Liver (tissue), 9 donors: Measurements from ENCODE around the gene ANKRD33B. TPM values are rescaled to one million over a fixed set of nuclear protein-coding genes. Genes with fewer than 3 reads are reported as not detected.

ENCODE experiments used
- DNase-seq: peaks from one replicate; pipeline ENCODE4 v3.0.0-alpha.2; 2017; ENCODE audit warnings: low spot score
- H3K27ac ChIP-seq, 2 donors: one replicate each; pipeline ENCODE4 v1.7.0; 2013; ENCODE audit warnings: inconsistent platforms in 2 of 2, low read length in 2 of 2, control low read depth in 1 of 2, low read depth in 1 of 2, mild to moderate bottlenecking in 1 of 2
- H3K27me3 ChIP-seq, 4 donors: one replicate each; pipeline versions ENCODE4 v1.6.1 to v1.7.0; 2013; ENCODE audit warnings: low read length in 3 of 4, inconsistent platforms in 1 of 4, mild to moderate bottlenecking in 1 of 4, moderate library complexity in 1 of 4; ENCODE audit not compliant: control insufficient read depth in 4 of 4, insufficient read depth in 4 of 4
- H3K36me3 ChIP-seq, 4 donors: one replicate each; pipeline versions ENCODE4 v1.6.1 to v1.7.0; 2013; ENCODE audit warnings: low read length in 3 of 4, mild to moderate bottlenecking in 3 of 4, low read depth in 1 of 4, moderate library complexity in 1 of 4; ENCODE audit not compliant: control insufficient read depth in 4 of 4, insufficient read depth in 3 of 4
- H3K4me1 ChIP-seq, 4 donors: one replicate each; pipeline versions ENCODE4 v1.6.1 to v1.7.0; 2013; ENCODE audit warnings: low read length in 3 of 4, mild to moderate bottlenecking in 3 of 4, moderate library complexity in 1 of 4; ENCODE audit not compliant: control insufficient read depth in 4 of 4, insufficient read depth in 4 of 4
- H3K4me3 ChIP-seq, 3 donors: one replicate each; pipeline versions ENCODE4 v1.6.1 to v1.7.0; 2013; ENCODE audit warnings: low read length in 3 of 3, control low read depth in 1 of 3, low read depth in 1 of 3, mild to moderate bottlenecking in 1 of 3
- H3K9ac ChIP-seq, 2 donors: one replicate each; pipeline ENCODE4 v1.7.0; 2013; ENCODE audit warnings: low read length in 2 of 2, mild to moderate bottlenecking in 2 of 2, moderate library complexity in 2 of 2, control low read depth in 1 of 2, low read depth in 1 of 2
- H3K9me3 ChIP-seq, 4 donors: one replicate each; pipeline versions ENCODE4 v1.6.1 to v1.7.0; 2013; ENCODE audit warnings: low read length in 3 of 4; ENCODE audit not compliant: control insufficient read depth in 4 of 4
- ATF3 ChIP-seq: IDR thresholded peaks from 2 replicates; pipeline ENCODE4 v1.6.1; 2016; ENCODE audit warnings: antibody characterized with exemption
- CTCF ChIP-seq: fragments of 150-350 bp; IDR thresholded peaks from 2 replicates; pipeline ENCODE4 v1.5.1; 2017; ENCODE audit warnings: improper control_type of control experiment, low read depth, low read length; ENCODE audit not compliant: missing input control
- EGR1 ChIP-seq, 2 donors: IDR thresholded peaks; 2 replicates each; pipeline ENCODE4 v1.6.1; 2016 to 2018; ENCODE audit warnings: antibody characterized with exemption in 2 of 2, low read depth in 2 of 2
- FOXA1 ChIP-seq: IDR thresholded peaks from 2 replicates; pipeline ENCODE4 v1.6.1; 2016; ENCODE audit warnings: antibody characterized with exemption
- FOXA2 ChIP-seq: IDR thresholded peaks from 2 replicates; pipeline ENCODE4 v1.6.1; 2016; ENCODE audit warnings: antibody characterized with exemption
- GABPA ChIP-seq, 2 donors: IDR thresholded peaks in 1 of 2; conservative IDR thresholded peaks in 1 of 2; 2 replicates each; pipeline ENCODE4 v1.6.1; 2016; ENCODE audit warnings: antibody characterized with exemption in 2 of 2, mild to moderate bottlenecking in 1 of 2, moderate library complexity in 1 of 2
- HNF4A ChIP-seq, 2 donors: conservative IDR thresholded peaks; 2 replicates each; pipeline ENCODE4 v1.6.1; 2016; ENCODE audit warnings: antibody characterized with exemption in 2 of 2, mild to moderate bottlenecking in 2 of 2
- HNF4G ChIP-seq: IDR thresholded peaks from 2 replicates; pipeline ENCODE4 v1.6.1; 2016; ENCODE audit warnings: antibody characterized with exemption
- JUND ChIP-seq, 2 donors: IDR thresholded peaks; 2 replicates each; pipeline ENCODE4 v1.6.1; 2016; ENCODE audit warnings: antibody characterized with exemption in 2 of 2
- MAX ChIP-seq: IDR thresholded peaks from 2 replicates; pipeline ENCODE4 v1.6.1; 2016; ENCODE audit warnings: antibody characterized with exemption
- NR2F2 ChIP-seq: IDR thresholded peaks from 2 replicates; pipeline ENCODE4 v1.6.1; 2016; ENCODE audit warnings: antibody characterized with exemption
- RAD21 ChIP-seq, 2 donors: IDR thresholded peaks; 2 replicates each; pipeline ENCODE4 v1.6.1; 2016; ENCODE audit warnings: antibody characterized with exemption in 2 of 2, mild to moderate bottlenecking in 2 of 2
- REST ChIP-seq: IDR thresholded peaks from 2 replicates; pipeline ENCODE4 v1.6.1; 2016; ENCODE audit warnings: antibody characterized with exemption, mild to moderate bottlenecking
- RXRA ChIP-seq, 2 donors: IDR thresholded peaks; 2 replicates each; pipeline ENCODE4 v1.6.1; 2017 to 2018; ENCODE audit warnings: antibody characterized with exemption in 2 of 2, mild to moderate bottlenecking in 1 of 2
- SP1 ChIP-seq: IDR thresholded peaks from 2 replicates; pipeline ENCODE4 v1.6.1; 2018; ENCODE audit warnings: antibody characterized with exemption, mild to moderate bottlenecking
- TAF1 ChIP-seq: conservative IDR thresholded peaks from 2 replicates; pipeline ENCODE4 v1.6.1; 2016; ENCODE audit warnings: antibody characterized with exemption, mild to moderate bottlenecking
- YY1 ChIP-seq: IDR thresholded peaks from 2 replicates; pipeline ENCODE4 v1.6.1; 2016; ENCODE audit warnings: antibody characterized with exemption, mild to moderate bottlenecking
- ZBTB33 ChIP-seq: IDR thresholded peaks from 2 replicates; pipeline ENCODE4 v1.6.1; 2016; ENCODE audit warnings: antibody characterized with exemption
- WGBS: extraction: QIAGEN DNeasy Blood & Tissue Kit; methylation state at CpG from one replicate; pipeline ENCODE4 v1.1.7; 2013; 5-methylcytosine and 5-hydroxymethylcytosine counted together
- polyA plus RNA-seq, 2 donors: library from polyadenylated mRNA; stranded (reverse) in 1 of 2; unstranded in 1 of 2; fragments of 200-250 nt in 1 of 2; fragments of >200 nt in 1 of 2; fragmentation: Nextera tagmentation in 1 of 2; extraction: Ambion mirVana in 1 of 2; gene quantifications; one replicate each; pipeline versions ENCODE4 v1.2.1 to v1.2.3, GENCODE V29; 2013 to 2015
- total RNA-seq, 2 donors: library from RNA; depleted of rRNA; stranded (reverse); fragments of >200 nt; gene quantifications; one replicate each; pipeline ENCODE4 v1.2.3, GENCODE V29; 2014
- donor health status: healthy.
- donor health status: healthy.
- donor health status: healthy.
- donor health status: healthy.
- donor health status: healthy.

Gene ANKRD33B
- total and polyA plus RNA-seq, 4 donors = 0.09 to 1.9 (median 0.25) TPM; not detected in 1

- H3K9me3 ChIP-seq = no peaks in the 10 kb centered on the region
- no peaks in the 10 kb centered on the region for H3K36me3 ChIP-seq
- DNase-seq = no peak
- no peak overlapping the region for H3K9ac ChIP-seq
- no peaks in the 10 kb centered on the region for H3K27me3 ChIP-seq
- H3K27ac ChIP-seq = no peak overlapping the region
- 81% methylated on average over 18 of the region's 18 CpGs for WGBS
- no peak overlapping the region for H3K4me3 ChIP-seq
- no peak for TF ChIP-seq FOXA1
- no peak for TF ChIP-seq REST
- TF ChIP-seq GABPA (IDR thresholded peaks at IDR 0.05 in 1 of 2, conservative IDR thresholded peaks at IDR 0.05 in 1 of 2) = no peak
- no peak for TF ChIP-seq JUND (IDR thresholded peaks at IDR 0.05)
- TF ChIP-seq ATF3 = no peak
- no peak for TF ChIP-seq HNF4G
- no peak for TF ChIP-seq RAD21 (IDR thresholded peaks at IDR 0.05)
- TF ChIP-seq HNF4A (conservative IDR thresholded peaks at IDR 0.05) = no peak
- TF ChIP-seq ZBTB33 = no peak
- no peak for TF ChIP-seq FOXA2
- no peak for TF ChIP-seq RXRA (IDR thresholded peaks at IDR 0.05)
- no peak for TF ChIP-seq MAX
- TF ChIP-seq EGR1 (IDR thresholded peaks at IDR 0.05; ENCODE audit: low read depth in 2 of 2) = no peak
- no peak for TF ChIP-seq NR2F2
- TF ChIP-seq YY1 = no peak
- no peak for TF ChIP-seq TAF1
- TF ChIP-seq CTCF = no peak
- TF ChIP-seq SP1 = no peak
- no peaks in the 10 kb centered on the region for H3K4me1 ChIP-seq
These were observed 92.3 kb downstream of the ANKRD33B start for GRCh38 chr5:10655972-10656830.
